ENCODE results near the gene MAB21L4.

GRCh38 chr2:240906911-240907590, 11.1 kb upstream of the MAB21L4 start:
- TF ChIP-seq CTCF (conservative IDR thresholded peaks at IDR 0.05; ENCODE audit: low read depth in 2 of 2) (no peak), POLR2AphosphoS5 (IDR thresholded peaks at IDR 0.05; ENCODE audit: low read depth) (no peak)

Measured in GM23338 (cell line).